Measurements from ENCODE around the gene TRIM62. TPM values are rescaled to one million over a fixed set of nuclear protein-coding genes. Genes with fewer than 3 reads are reported as not detected.
"Not testable (repeated sequence)": the region's sequence is repeated elsewhere in the genome, so short reads cannot be mapped to it uniquely, and the experiment has no call there.

The TRIM62 gene
- total and polyA plus RNA-seq, 3 donors from 2014 or later = 6.0 to 8.8 (median 6.2) TPM

DNA sequence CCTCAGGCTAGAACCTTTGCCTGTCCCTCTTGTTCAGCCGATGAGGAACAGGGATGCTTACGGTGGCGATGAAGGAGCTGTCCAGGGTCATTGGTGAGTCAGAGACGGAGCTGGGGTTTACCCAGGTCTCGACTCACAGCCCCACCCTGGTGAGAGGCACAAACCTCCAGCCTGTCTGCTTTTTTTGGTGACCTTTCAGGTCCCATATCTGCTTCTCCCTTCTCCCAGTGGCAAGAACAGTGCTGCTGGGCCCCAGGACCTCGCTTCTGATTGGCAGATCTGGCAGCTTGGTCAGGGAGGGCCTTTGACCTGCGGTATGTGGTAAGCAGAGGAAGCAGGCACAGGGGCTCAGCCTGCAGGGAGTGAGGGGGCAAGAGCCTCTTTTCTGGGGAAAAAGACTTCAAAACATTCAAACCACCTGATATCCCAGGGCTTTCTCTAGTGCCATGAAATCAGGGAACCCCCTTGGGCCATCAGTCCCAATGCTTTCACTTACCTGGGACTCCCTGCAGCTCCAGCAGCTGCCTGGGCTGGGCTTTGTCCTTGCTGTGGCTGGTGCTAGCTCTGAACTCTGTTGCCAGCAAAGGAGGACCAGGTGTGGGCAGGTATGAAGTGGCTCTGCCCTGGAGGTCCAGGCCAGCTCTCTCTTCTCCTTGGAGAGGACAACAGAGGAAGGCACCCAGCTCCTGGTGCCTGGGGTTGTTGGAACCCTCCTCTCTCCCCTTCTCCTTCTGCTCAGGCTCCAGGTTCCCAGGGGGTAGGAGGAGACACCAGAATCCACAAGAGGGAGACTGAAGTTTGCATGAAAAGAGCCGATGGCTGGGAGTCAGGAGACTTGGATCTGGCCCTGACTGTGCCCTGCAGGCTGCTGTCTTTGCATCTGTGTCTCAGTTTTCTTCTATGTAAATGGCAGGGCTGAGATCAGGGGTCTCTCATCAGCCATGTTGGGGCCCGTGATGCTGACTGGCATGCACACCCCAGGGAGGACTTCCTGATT lies 41.4 kb downstream of the TRIM62 start:
- WGBS, 2 donors = 67 to 73% methylated on average over 9 of the region's 9 CpGs
- no peaks in the 10 kb centered on the region for H3K9me3 ChIP-seq
- intact Hi-C loops (cut with DNase I; ENCODE audit: low total_unique reads) = no loop called here
- peaks cover 8% of the 10 kb centered on the region for H3K4me1 ChIP-seq
- H3K4me3 ChIP-seq = no peak overlapping the region
- no peaks in the 10 kb centered on the region for H3K27me3 ChIP-seq
- H3K36me3 ChIP-seq (ENCODE audit: low read depth, missing control alignments) = no peaks in the 10 kb centered on the region
- DNase-seq = no peak
- no peak overlapping the region for H3K27ac ChIP-seq
- TF ChIP-seq, protein P1, sequence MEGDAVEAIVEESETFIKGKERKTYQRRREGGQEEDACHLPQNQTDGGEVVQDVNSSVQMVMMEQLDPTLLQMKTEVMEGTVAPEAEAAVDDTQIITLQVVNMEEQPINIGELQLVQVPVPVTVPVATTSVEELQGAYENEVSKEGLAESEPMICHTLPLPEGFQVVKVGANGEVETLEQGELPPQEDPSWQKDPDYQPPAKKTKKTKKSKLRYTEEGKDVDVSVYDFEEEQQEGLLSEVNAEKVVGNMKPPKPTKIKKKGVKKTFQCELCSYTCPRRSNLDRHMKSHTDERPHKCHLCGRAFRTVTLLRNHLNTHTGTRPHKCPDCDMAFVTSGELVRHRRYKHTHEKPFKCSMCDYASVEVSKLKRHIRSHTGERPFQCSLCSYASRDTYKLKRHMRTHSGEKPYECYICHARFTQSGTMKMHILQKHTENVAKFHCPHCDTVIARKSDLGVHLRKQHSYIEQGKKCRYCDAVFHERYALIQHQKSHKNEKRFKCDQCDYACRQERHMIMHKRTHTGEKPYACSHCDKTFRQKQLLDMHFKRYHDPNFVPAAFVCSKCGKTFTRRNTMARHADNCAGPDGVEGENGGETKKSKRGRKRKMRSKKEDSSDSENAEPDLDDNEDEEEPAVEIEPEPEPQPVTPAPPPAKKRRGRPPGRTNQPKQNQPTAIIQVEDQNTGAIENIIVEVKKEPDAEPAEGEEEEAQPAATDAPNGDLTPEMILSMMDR (IDR thresholded peaks at IDR 0.05) = no peak
- no peak for TF ChIP-seq POLR2A (IDR thresholded peaks at IDR 0.05)

DNA sequence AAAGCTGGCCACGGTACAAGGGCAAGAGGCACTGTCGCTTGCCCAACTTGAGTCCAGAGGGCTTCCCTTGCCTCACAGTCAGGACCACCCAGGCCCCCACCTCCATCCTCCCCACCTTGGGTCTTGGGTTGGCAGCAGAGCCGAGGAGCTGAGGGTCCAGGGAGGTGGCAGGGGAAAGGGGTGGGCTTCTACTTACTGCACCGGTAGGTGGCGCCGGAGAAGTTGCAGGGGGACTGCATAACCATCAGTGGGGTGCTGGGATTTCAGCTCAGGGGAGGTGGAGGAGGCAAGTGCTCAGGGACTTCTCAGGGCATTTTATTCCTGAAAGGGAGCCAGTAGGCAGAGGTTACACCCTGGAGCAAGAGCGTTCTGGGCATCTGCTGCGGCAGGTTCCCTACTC lies 44.0 kb downstream of the TRIM62 start:
- no peak for DNase-seq
- intact Hi-C loops (cut with DNase I; ENCODE audit: low total_unique reads) = no loop called here
- Histone ChIP-seq H3K36me3 (ENCODE audit: low read depth, missing control alignments) (no peaks in the 10 kb centered on the region), H3K9me3 (no peaks in the 10 kb centered on the region), H3K27me3 (no peaks in the 10 kb centered on the region), H3K27ac (no peak overlapping the region), H3K4me1 (peaks cover 10% of the 10 kb centered on the region), H3K4me3 (no peak overlapping the region)
- 80 to 86% methylated on average over 5 to 8 of the region's 8 CpGs for WGBS, 2 donors
- TF ChIP-seq, protein P1 (IDR thresholded peaks at IDR 0.05) = peak in 1 of 3 experiments; percentile 8
- no peak for TF ChIP-seq POLR2A (IDR thresholded peaks at IDR 0.05)

DNA sequence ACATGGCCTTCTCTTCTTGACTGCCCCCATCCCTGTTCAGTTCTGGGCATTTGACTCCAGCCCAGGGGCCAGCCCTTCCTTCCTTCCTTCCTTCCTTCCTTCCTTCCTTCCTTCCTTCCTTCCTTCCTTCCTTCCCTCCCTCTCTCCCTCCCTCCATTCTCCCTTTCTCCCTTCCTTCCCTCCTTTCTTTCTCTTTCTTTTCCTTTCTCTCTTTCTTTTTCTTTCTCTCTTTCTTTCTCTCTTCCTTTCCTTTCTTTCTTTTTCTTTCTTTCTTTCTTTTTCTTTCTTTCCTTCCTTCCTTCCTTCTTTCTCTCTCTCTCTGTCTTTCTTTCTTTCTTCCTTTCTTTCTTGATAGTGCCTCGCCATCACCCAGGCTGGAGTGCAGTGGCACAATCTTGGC lies 45.8 kb downstream of the TRIM62 start:
- H3K36me3 ChIP-seq (ENCODE audit: low read depth, missing control alignments); H3K4me1 ChIP-seq; H3K27ac ChIP-seq; H3K4me3 ChIP-seq; H3K27me3 ChIP-seq; DNase-seq; H3K9me3 ChIP-seq; intact Hi-C loops (cut with DNase I; ENCODE audit: low total_unique reads): not testable (repeated sequence)
- 94 to 96% methylated on average over 1 of the region's 1 CpG for WGBS, 2 donors

DNA sequence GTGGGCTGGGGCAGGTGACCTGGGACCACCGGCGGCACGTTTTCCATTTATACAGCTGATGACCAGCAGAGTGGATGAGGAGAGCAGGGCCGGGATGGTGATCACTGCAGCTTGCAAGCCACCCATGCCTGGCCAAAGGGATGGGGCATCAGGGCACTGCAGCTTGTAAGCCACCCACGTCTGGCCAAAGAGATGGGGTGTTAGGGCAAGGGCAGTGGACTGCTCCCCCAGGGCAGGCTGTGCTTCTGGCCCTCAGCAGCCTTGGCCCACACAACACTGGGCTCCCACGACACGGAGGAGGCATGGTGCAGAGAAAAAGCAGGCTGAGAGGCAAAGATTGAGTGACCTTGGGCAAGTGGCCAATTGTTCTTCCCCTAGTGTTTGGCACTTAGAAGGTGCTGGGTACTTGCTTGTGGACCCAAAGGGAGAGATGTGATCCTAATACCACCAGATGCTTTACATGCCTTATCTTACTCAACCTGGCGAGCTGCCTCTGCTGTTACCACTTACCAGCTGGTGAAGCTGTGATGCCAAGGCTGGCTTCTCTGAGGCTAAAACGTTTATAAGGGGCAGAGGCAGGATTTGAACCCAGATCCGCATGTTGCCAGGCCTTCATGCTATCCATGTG lies 48.3 kb downstream of the TRIM62 start:
- intact Hi-C loops (cut with DNase I; ENCODE audit: low total_unique reads) = no loop called here
- Histone ChIP-seq H3K27me3 (no peaks in the 10 kb centered on the region), H3K36me3 (ENCODE audit: low read depth, missing control alignments) (no peaks in the 10 kb centered on the region), H3K9me3 (no peaks in the 10 kb centered on the region), H3K4me1 (peaks cover 9% of the 10 kb centered on the region), H3K4me3 (no peak overlapping the region), H3K27ac (no peak overlapping the region)
- 59 to 60% methylated on average over 9 of the region's 10 CpGs for WGBS, 2 donors
- peak; percentile 82 for DNase-seq
- no peak for TF ChIP-seq POLR2A (IDR thresholded peaks at IDR 0.05)
- TF ChIP-seq, protein P1 (IDR thresholded peaks at IDR 0.05) = no peak

DNA sequence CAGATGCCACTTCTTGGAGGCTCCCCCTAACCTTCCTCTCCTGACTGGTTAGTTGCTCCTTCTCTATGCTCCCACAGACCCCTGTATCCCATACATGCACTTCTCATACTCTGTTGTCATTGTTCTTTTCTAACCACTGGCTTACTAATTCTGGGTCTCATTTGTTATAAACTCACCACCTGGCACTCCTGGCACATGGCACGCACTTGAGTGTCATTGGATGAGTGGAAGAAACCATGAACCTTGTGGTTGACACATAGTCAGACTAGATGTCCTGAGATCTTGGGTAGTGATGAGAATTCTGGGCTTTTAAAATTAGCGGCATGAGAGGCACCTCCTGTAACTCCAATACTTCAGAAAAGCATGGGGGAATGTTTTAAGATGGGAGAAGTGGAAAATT lies 49.3 kb downstream of the TRIM62 start:
- TF ChIP-seq, protein P1 (IDR thresholded peaks at IDR 0.05) = no peak
- TF ChIP-seq POLR2A (IDR thresholded peaks at IDR 0.05) = no peak
- Histone ChIP-seq H3K9me3 (no peaks in the 10 kb centered on the region), H3K36me3 (ENCODE audit: low read depth, missing control alignments) (no peaks in the 10 kb centered on the region), H3K27me3 (no peaks in the 10 kb centered on the region), H3K4me3 (no peak overlapping the region), H3K27ac (no peak overlapping the region), H3K4me1 (peaks cover 18% of the 10 kb centered on the region)
- intact Hi-C loops (cut with DNase I; ENCODE audit: low total_unique reads) = no loop called here
- no peak for DNase-seq
- WGBS, 2 donors = 88 to 99% methylated on average over 2 of the region's 2 CpGs

Measured in testis (tissue), 3 donors.